Measurements from ENCODE around the gene BTG1.

- TF ChIP-seq CTCF (IDR thresholded peaks at IDR 0.05) = no peak
- no peak for TF ChIP-seq POLR2A (IDR thresholded peaks at IDR 0.05)
Observed at GRCh38 chr12:92129609-92130008, 16.0 kb downstream of the BTG1 start.
